SK-N-SH (cell line): ENCODE results near the gene RNPEPL1. TPM values are rescaled to one million over a fixed set of nuclear protein-coding genes. Genes with fewer than 3 reads are reported as not detected.

ENCODE experiments used
- CTCF ChIA-PET: fragments of 300-600, 350-600 bp; formaldehyde crosslinking; extraction: SDS; loops from one replicate; lab custom pipeline; 2021; lab: Yijun Ruan, JAX
- POLR2A ChIA-PET: fragments of 350-600 bp; sonication (Branson Sonifier 250); formaldehyde crosslinking; extraction: SDS; loops from one replicate; lab custom pipeline; 2020; ENCODE audit warnings: antibody characterized with exemption, inconsistent platforms; lab: Yijun Ruan, JAX
- DNase-seq: peaks from one replicate; pipeline ENCODE4 v3.0.0; 2012
- H2AFZ ChIP-seq: fragments of 200-600 bp; sonication (generic); 2 replicates; pipeline ENCODE4 v1.8.1; 2016; ENCODE audit warnings: antibody characterized with exemption, mild to moderate bottlenecking, low read depth
- H3F3A ChIP-seq: fragments of 200-600 bp; sonication (generic); replicated peaks from 2 replicates; pipeline ENCODE3; 2016; ENCODE audit warnings: antibody characterized with exemption, mild to moderate bottlenecking; ENCODE audit not compliant: insufficient read depth
- H3K27ac ChIP-seq, 2 experiments: fragments of 200-500 bp in 1 of 2; fragments of 200-600 bp in 1 of 2; sonication (Bioruptor generic) in 1 of 2; sonication (generic), shearing (Covaris generic) in 1 of 2; 2 replicates each; pipeline versions ENCODE4 v1.5.1 to v1.6.1; 2014 to 2016; ENCODE audit warnings: low read depth in 2 of 2, inconsistent platforms in 1 of 2, low read length in 1 of 2, mild to moderate bottlenecking in 1 of 2, mixed read lengths in 1 of 2
- H3K27me3 ChIP-seq: fragments of 200-600 bp; sonication (generic), shearing (Covaris generic); 2 replicates; pipeline ENCODE4 v1.6.1; 2016; ENCODE audit warnings: mixed run types; ENCODE audit not compliant: insufficient read depth
- H3K36me3 ChIP-seq, 2 experiments: fragments of 200-500 bp in 1 of 2; fragments of 200-600 bp in 1 of 2; sonication (Bioruptor generic) in 1 of 2; sonication (generic) in 1 of 2; replicated peaks in 1 of 2; 2 replicates each; pipeline versions ENCODE3 to v1.5.1; 2014 to 2016; ENCODE audit warnings: low read length in 1 of 2, mild to moderate bottlenecking in 1 of 2; ENCODE audit not compliant: insufficient read depth in 2 of 2, control insufficient read depth in 1 of 2
- H3K4me1 ChIP-seq, 2 experiments: fragments of 200-500 bp in 1 of 2; fragments of 200-600 bp in 1 of 2; sonication (Bioruptor generic) in 1 of 2; sonication (generic), shearing (Covaris generic) in 1 of 2; 2 replicates each; pipeline versions ENCODE4 v1.5.1 to v1.6.1; 2014 to 2016; ENCODE audit warnings: low read depth in 1 of 2, low read length in 1 of 2, mixed run types in 1 of 2; ENCODE audit not compliant: insufficient read depth in 2 of 2, control insufficient read depth in 1 of 2
- H3K4me2 ChIP-seq: fragments of 200-600 bp; sonication (generic), shearing (Covaris generic); 2 replicates; pipeline ENCODE4 v1.6.1; 2017; ENCODE audit warnings: mixed run types
- H3K4me3 ChIP-seq, 2 experiments: fragments of 200-500 bp in 1 of 2; fragments of 200-600 bp in 1 of 2; sonication (Bioruptor generic) in 1 of 2; sonication (generic), shearing (Covaris generic) in 1 of 2; 2 replicates each; pipeline versions ENCODE4 v1.5.1 to v1.8.1; 2014 to 2016; ENCODE audit warnings: low read depth in 2 of 2, inconsistent platforms in 1 of 2, low read length in 1 of 2, mild to moderate bottlenecking in 1 of 2, mixed read lengths in 1 of 2, moderate library complexity in 1 of 2
- H3K79me2 ChIP-seq: fragments of 200-600 bp; sonication (generic); 2 replicates; pipeline ENCODE4 v1.8.1; 2017; ENCODE audit warnings: mild to moderate bottlenecking; ENCODE audit not compliant: insufficient read depth
- H3K9ac ChIP-seq: fragments of 200-600 bp; sonication (generic); 2 replicates; pipeline ENCODE4 v1.6.1; 2017; ENCODE audit warnings: mixed run types
- H3K9me2 ChIP-seq: fragments of 200-600 bp; sonication (generic); 2 replicates; pipeline ENCODE4 v1.6.1; 2017; ENCODE audit warnings: mixed run types
- H3K9me3 ChIP-seq: fragments of 200-600 bp; sonication (generic); 2 replicates; pipeline ENCODE4 v1.6.1; 2017; ENCODE audit warnings: mixed run types, mild to moderate bottlenecking, moderate library complexity
- H4K20me1 ChIP-seq: fragments of 200-600 bp; sonication (generic); 2 replicates; pipeline ENCODE4 v1.6.1; 2017; ENCODE audit warnings: mild to moderate bottlenecking, mixed run types; ENCODE audit not compliant: insufficient read depth
- GABPA ChIP-seq: IDR thresholded peaks from 2 replicates; pipeline ENCODE4 v1.4.0; 2012; ENCODE audit warnings: low read depth, mild to moderate bottlenecking
- MXI1 ChIP-seq: IDR thresholded peaks from 2 replicates; pipeline ENCODE4 v1.6.1; 2012; ENCODE audit warnings: mild to moderate bottlenecking, low read depth, low read length, improper control_type of control experiment
- PBX3 ChIP-seq: IDR thresholded peaks from 2 replicates; pipeline ENCODE4; 2012
- POLR2AphosphoS5 ChIP-seq: IDR thresholded peaks from 2 replicates; pipeline ENCODE4 v1.6.1; 2012; ENCODE audit warnings: low read depth, low read length
- RAD21 ChIP-seq: IDR thresholded peaks from 2 replicates; pipeline ENCODE4 v1.6.1; 2012; ENCODE audit warnings: mild to moderate bottlenecking, low read length
- REST ChIP-seq: IDR thresholded peaks from 2 replicates; pipeline ENCODE4 v1.6.1; 2012; ENCODE audit warnings: mild to moderate bottlenecking, low read depth, low read length, moderate library complexity
- SIN3A ChIP-seq: IDR thresholded peaks from 2 replicates; pipeline ENCODE4 v1.6.1; 2012; ENCODE audit warnings: low read depth, mild to moderate bottlenecking, low read length, moderate library complexity, borderline replicate concordance
- SMC3 ChIP-seq: IDR thresholded peaks from 2 replicates; pipeline ENCODE4 v1.6.1; 2012; ENCODE audit warnings: low read depth, low read length, improper control_type of control experiment
- TAF1 ChIP-seq: IDR thresholded peaks from 2 replicates; pipeline ENCODE4 v1.6.1; 2012; ENCODE audit warnings: low read depth, mild to moderate bottlenecking, low read length, moderate library complexity, borderline replicate concordance
- TCF12 ChIP-seq: IDR thresholded peaks from 2 replicates; pipeline ENCODE4 v1.4.0; 2012
- WGBS: methylation state at CpG from one replicate; pipeline ENCODE4 v1.1.6; 2017; ENCODE audit warnings: low lambda C conversion rate; 5-methylcytosine and 5-hydroxymethylcytosine counted together
- polyA plus RNA-seq, 3 experiments: library from polyadenylated mRNA; depleted of rRNA; stranded (reverse); fragments of >200 nt; gene quantifications; 2 replicates each; pipeline ENCODE4 v1.2.3, GENCODE V29; 2012
- TF ChIP-seq, protein P1 (sequence below): IDR thresholded peaks from 2 replicates; pipeline ENCODE4 v1.4.0; 2012; ENCODE audit warnings: low read depth
- TF ChIP-seq, protein P2 (sequence below): fragments of 150-350 bp; IDR thresholded peaks from 2 replicates; pipeline ENCODE4 v1.6.1; 2017; ENCODE audit warnings: antibody characterized with exemption, low read length, low read depth, borderline replicate concordance
- TF ChIP-seq, protein P3 (sequence below): fragments of 150-350 bp; IDR thresholded peaks from 2 replicates; pipeline ENCODE4 v1.6.1; 2016; ENCODE audit warnings: mild to moderate bottlenecking, low read depth, low read length

The RNPEPL1 gene
- polyA plus RNA-seq, 1 of the 3 experiments (the other 2 are of a cell fraction), result 14.3 TPM

DNA sequence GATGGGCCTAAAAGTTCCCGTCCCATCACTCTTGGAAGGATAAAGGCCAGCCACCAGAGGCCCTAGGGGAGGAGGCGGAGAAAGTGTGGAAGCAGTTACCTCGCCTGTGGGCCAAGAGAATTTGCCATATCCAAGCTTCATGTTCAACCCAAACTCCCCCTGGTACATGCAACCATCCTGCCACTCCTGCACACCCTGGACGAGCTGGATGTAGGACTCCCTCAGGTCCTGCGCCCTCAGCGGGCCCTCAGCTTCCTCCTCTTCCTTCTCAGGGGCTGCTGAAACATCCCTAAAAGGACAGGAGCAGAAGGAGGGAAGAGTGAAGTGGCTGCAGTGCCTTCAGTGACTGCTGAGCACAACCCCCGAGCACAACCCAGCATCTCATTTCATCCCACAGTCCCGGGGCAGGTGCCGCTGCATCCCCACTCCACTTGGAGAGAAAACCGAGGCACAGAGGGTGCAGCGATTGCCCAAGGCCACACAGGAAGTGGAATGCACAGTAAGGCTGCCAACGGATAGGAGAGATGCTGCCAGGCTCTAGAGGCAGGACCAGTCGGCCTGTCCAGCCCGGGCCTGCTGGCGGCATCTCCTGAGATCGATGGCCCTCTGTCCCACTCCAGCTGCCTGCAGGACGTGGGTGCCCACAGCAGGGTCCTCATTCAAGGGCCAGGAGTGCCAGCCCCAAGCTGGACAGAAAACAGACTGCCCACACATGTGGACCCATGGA lies 13.4 kb upstream of the RNPEPL1 start:
- peaks cover 13% of the 10 kb centered on the region; the same call in 1 of the 2 replicates for H4K20me1 ChIP-seq
- ChIA-PET POLR2A (no interaction called here), CTCF (interaction anchor here (1.4 to 1.6 kb wide), 2 partner anchors 11 to 41 kb away, joined by 6 read pairs; no protein-coding TSS in a partner anchor)
- H3K27me3 ChIP-seq, result no peaks in the 10 kb centered on the region
- TF ChIP-seq, protein P1, sequence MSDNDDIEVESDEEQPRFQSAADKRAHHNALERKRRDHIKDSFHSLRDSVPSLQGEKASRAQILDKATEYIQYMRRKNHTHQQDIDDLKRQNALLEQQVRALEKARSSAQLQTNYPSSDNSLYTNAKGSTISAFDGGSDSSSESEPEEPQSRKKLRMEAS, result no peak
- no peak for TF ChIP-seq TAF1
- no peak for TF ChIP-seq SIN3A
- TF ChIP-seq MXI1, result no peak
- TF ChIP-seq POLR2AphosphoS5, result no peak
- no peak for TF ChIP-seq TCF12
- no peaks in the 10 kb centered on the region for H3K9me3 ChIP-seq
- no peak overlapping the region for H3K4me2 ChIP-seq
- no peak overlapping the region for H2AFZ ChIP-seq
- H3K36me3 ChIP-seq, result peaks cover 20 to 22% of the 10 kb centered on the region in 2 experiments
- no peaks in the 10 kb centered on the region for H3K9me2 ChIP-seq
- no peak for DNase-seq
- H3K9ac ChIP-seq, result no peak overlapping the region
- peaks cover 55% of the 10 kb centered on the region; the same call in 1 of the 2 replicates for H3K79me2 ChIP-seq
- no peak overlapping the region for H3K4me3 ChIP-seq
- H3K4me1 ChIP-seq, result peaks cover 11 to 24% of the 10 kb centered on the region in 2 experiments; a peak in 3 of 4 replicates
- H3K27ac ChIP-seq, result no peak overlapping the region
- 97% methylated on average over 10 of the region's 17 CpGs for WGBS
- H3F3A ChIP-seq, result peaks cover 3% of the 10 kb centered on the region

- POLR2A ChIA-PET, result no interaction called here
- Histone ChIP-seq H3K9ac (no peak overlapping the region), H2AFZ (no peak overlapping the region), H3K4me3 (no peak overlapping the region), H3K79me2 (peaks cover 55% of the 10 kb centered on the region; the same call in 1 of the 2 replicates), H4K20me1 (peaks cover 13% of the 10 kb centered on the region; the same call in 1 of the 2 replicates), H3K27ac (no peak overlapping the region), H3K36me3 (peaks cover 20 to 22% of the 10 kb centered on the region in 2 experiments), H3K9me3 (no peaks in the 10 kb centered on the region), H3K27me3 (no peaks in the 10 kb centered on the region), H3K4me1 (peaks cover 12 to 26% of the 10 kb centered on the region in 2 experiments; a peak in 3 of 4 replicates), H3K4me2 (no peak overlapping the region), H3F3A (peaks cover 4% of the 10 kb centered on the region), H3K9me2 (no peaks in the 10 kb centered on the region)
- no peak for DNase-seq
- TF ChIP-seq RAD21 (no peak), POLR2AphosphoS5 (no peak), PBX3 (no peak), TCF12 (no peak), REST (no peak), SMC3 (no peak), GABPA (no peak)
- TF ChIP-seq, protein P2, sequence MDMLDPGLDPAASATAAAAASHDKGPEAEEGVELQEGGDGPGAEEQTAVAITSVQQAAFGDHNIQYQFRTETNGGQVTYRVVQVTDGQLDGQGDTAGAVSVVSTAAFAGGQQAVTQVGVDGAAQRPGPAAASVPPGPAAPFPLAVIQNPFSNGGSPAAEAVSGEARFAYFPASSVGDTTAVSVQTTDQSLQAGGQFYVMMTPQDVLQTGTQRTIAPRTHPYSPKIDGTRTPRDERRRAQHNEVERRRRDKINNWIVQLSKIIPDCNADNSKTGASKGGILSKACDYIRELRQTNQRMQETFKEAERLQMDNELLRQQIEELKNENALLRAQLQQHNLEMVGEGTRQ, result no peak
- TF ChIP-seq, protein P3, sequence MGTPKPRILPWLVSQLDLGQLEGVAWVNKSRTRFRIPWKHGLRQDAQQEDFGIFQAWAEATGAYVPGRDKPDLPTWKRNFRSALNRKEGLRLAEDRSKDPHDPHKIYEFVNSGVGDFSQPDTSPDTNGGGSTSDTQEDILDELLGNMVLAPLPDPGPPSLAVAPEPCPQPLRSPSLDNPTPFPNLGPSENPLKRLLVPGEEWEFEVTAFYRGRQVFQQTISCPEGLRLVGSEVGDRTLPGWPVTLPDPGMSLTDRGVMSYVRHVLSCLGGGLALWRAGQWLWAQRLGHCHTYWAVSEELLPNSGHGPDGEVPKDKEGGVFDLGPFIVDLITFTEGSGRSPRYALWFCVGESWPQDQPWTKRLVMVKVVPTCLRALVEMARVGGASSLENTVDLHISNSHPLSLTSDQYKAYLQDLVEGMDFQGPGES, result no peak
- CTCF ChIA-PET, result interaction anchor here (1.4 to 1.6 kb wide), 3 partner anchors 10 to 67 kb away, joined by 3 to 6 read pairs (median 6); no protein-coding TSS in a partner anchor
- WGBS, result 97% methylated on average over 10 of the region's 16 CpGs
These were observed 12.6 kb upstream of the RNPEPL1 start for GRCh38 chr2:240555541-240556250.
